Hair follicular keratinocyte (primary cell): ENCODE measurements around the gene NOP53. TPM values are rescaled to one million over a fixed set of nuclear protein-coding genes. Genes with fewer than 3 reads are reported as not detected.

ENCODE experiments used
- total RNA-seq: library from RNA; depleted of rRNA; stranded (reverse); fragments of >200 nt; gene quantifications from 2 replicates; pipeline ENCODE4 v1.2.3, GENCODE V29; 2015

The NOP53 gene
- 128 and 171 TPM in 2 replicates for total RNA-seq

DNA sequence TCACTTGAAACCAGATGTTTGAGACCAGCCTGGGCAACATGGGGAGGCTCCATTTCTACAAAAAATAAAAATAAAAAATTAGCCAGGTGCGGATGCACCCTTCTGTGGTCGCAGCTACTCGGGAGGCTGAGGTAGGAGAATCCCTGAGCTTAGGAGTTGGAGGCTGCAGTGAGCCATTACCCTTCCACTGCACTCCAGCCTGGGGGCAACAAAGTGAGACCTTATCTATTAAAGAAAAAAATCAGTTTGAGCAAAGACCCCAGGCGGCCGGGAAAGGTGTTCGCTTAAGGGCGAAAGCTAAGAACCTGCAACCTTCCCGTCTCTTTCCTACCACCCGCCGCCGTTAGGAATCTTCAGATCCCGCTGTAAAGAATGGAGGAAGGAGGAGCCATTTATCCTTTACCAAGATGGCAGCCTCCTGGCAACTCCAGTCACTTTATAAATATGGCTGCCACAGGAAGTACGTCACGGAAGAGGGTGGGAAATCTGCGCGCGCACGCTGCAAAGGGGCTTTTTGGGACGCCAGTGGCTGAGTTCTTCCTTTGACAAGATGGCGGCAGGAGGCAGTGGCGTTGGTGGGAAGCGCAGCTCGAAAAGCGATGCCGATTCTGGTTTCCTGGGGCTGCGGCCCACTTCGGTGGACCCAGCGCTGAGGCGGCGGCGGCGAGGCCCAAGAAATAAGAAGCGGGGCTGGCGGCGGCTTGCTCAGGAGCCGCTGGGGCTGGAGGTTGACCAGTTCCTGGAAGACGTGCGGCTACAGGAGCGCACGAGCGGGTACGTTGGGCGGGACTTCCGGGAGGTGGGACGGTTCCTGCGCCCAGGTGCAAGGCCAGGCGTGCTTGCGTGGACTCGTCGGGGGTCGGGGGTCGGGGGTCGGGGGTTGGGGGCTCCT, at the start of gene NOP53:
NOP53 (plus strand) TSS at position 537 of the 892 bp plus-strand sequence; CDS start at position 551, 14 bp downstream.

DNA sequence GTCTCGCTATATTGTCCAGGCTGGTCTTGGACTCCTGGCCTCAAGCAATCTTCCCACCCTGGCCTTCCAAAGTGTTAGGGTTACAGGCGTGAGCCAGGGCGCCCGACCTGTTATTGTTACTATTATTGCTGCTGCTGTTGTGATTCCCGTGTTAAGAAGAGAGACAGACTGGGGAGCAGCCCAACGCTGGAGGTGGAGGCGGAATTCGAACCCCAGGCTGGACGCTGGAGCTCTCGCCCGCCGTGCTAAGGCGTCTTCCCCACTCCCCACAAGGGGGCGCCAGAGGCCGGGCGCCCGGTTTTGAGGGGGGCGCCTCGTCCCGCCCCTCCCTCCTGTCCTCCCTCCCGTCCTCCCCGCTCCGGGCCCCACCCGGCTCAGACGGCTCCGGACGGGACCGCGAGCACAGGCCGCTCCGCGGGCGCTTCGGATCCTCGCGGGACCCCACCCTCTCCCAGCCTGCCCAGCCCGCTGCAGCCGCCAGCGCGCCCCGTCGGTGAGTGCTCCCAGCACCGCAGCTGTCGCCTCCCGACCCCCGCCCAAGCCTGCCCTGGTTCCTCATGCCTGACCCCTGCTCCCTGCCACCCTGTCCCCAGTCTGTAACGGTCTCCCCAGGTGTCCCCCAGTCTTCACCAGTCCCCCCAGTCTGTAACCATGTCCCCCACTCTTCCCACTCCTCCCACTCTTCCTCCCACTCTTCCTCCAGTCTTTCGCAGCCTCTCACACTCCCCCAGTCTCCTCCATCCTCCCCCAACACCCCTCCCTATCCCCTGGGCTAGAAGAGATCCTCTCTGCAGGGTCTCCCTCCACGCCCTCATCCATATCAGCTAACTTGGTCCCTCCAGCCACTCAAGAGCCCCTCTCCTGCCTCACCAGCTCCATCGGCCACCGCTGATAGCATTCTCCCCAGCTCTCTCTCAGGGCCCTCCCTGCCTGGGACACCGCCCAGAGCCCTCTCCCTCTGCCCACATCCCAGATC, 32.0 kb upstream of the NOP53 start, which contains the start of gene EHD2:
EHD2 (plus strand) TSS at position 377 of the 976 bp plus-strand sequence. CDS start 3,191 bp downstream, outside the sequence.

DNA sequence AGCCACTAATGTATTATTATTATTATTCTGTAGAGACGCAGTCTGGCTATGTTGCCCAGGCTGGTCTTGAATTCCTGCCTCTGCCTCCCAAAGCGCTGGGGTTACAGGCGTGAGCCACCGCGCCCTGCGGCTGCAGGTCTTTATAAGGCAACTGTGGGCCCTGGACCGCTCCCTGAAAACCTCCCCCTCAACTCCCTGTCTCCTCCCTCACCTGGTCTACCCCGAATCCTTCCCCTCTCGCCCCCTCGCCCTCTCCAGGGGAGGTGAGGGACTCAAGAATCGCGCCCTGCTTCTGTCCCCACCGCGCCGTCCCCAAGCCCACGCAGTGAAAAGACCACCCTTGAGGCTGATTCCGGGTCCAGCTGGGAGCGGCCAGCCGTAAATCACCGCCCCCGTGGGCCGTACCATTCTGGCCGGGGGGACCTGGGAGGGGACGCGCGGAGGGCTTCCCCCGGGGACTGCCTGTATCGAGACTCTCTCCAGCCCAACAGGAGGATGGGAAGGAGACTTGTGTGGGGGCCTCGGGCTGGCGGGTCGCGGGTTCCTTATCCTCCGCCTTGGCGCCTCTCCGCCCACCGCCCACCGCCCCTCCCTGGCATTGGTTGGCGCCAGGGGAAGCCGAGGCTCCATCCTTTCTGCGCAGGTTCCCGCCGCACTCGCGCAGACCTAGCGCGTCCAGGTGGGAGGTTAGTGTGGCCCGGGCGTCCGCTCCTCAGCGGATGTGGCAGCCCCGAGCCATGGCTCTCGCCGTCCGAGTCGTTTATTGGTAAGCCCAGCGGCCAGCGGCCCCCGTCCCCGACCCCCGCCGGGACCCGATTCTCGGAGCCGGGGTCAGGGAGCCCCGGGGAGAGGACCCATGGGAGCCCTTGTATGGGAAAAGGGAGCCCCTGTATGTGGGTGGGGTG, 33.0 kb downstream of the NOP53 start, which contains the start of gene SELENOW:
SELENOW (plus strand) TSS at position 655 of the 905 bp plus-strand sequence; CDS start at position 738, 83 bp downstream.

GRCh38 chr19:47804451-47804850, 59.1 kb downstream of the NOP53 start, which contains the start of gene TPRX1:
Gene TPRX1, minus strand, starts transcription at chr19:47804551. Its CDS starts 12 bp downstream, at chr19:47804539.

Other genes with a start within 250 kb of the NOP53 start
- 71.0 and 88.9 TPM in 2 replicates for gene NAPA, start 230.5 kb upstream of the NOP53 start, total RNA-seq
- gene ZNF541, start 172.4 kb upstream of the NOP53 start, total RNA-seq: not detected in 2 replicates
- 5.9 and 6.0 TPM in 2 replicates for gene BICRA, start 136.4 kb upstream of the NOP53 start, total RNA-seq
- gene EHD2, start 32.1 kb upstream of the NOP53 start, total RNA-seq: 80.8 and 117 TPM in 2 replicates
- gene SELENOW, start 33.2 kb downstream of the NOP53 start, total RNA-seq: 636 and 696 TPM in 2 replicates
- not detected in 2 replicates for gene TPRX1, start 59.0 kb downstream of the NOP53 start, total RNA-seq
- not detected in 2 replicates for gene CRX, start 76.4 kb downstream of the NOP53 start, total RNA-seq
- not detected in 2 replicates for gene TPRX2, start 113.7 kb downstream of the NOP53 start, total RNA-seq
- gene SULT2A1, start 140.8 kb downstream of the NOP53 start, total RNA-seq: not detected in 2 replicates
- not detected in 2 replicates for gene BSPH1, start 246.6 kb downstream of the NOP53 start, total RNA-seq
- not detected in 2 replicates for gene ELSPBP1, start 249.1 kb downstream of the NOP53 start, total RNA-seq